IMR-90 (cell line): ENCODE measurements around the gene KRTAP10-10. TPM values are rescaled to one million over a fixed set of nuclear protein-coding genes. Genes with fewer than 3 reads are reported as not detected.
A peak's percentile ranks its signal among the peaks of the same experiment; 100 is the strongest.

Experiments used
- ATAC-seq: fragments of 200-7000 bp; cut with Tn5 transposase; 2 replicates; pipeline ENCODE4 v1.9.1; 2020; ENCODE audit warnings: low read depth, mild to moderate bottlenecking, moderate library complexity
- BruUV-seq: library from RNA; stranded (reverse); fragments of 400-500 nt; replicated peaks from 2 replicates; lab custom pipeline; 2021; lab: Mats Ljungman, UMichigan
- CTCF ChIA-PET: fragments of 300-600 bp; formaldehyde crosslinking; extraction: SDS; loops from one replicate; lab custom pipeline; 2021; ENCODE audit warnings: antibody characterized with exemption; lab: Yijun Ruan, JAX
- POLR2A ChIA-PET: fragments of 300-600 bp; sonication (Branson Sonifier 250); formaldehyde crosslinking; loops from one replicate; lab custom pipeline; 2022; ENCODE audit warnings: antibody characterized with exemption; ENCODE audit not compliant: unreplicated experiment; lab: Charles Lee
- DNase-seq: peaks from one replicate; pipeline ENCODE4 v3.0.0; 2013
- H2AFZ ChIP-seq: replicated peaks from 2 replicates; pipeline ENCODE3; 2013; ENCODE audit warnings: low read length, mild to moderate bottlenecking; ENCODE audit not compliant: poor library complexity
- H2AK5ac ChIP-seq: 2 replicates; pipeline ENCODE4 v1.6.1; 2013; ENCODE audit warnings: low read depth, low read length, inconsistent platforms
- H2AK9ac ChIP-seq: replicated peaks from 2 replicates; pipeline ENCODE3; 2013; ENCODE audit warnings: mild to moderate bottlenecking, low read depth, low read length, moderate library complexity; ENCODE audit not compliant: poor library complexity
- H2BK120ac ChIP-seq: 2 replicates; pipeline ENCODE4 v1.6.1; 2013; ENCODE audit warnings: low read depth, low read length, inconsistent platforms
- H2BK15ac ChIP-seq: 3 replicates; pipeline ENCODE4 v1.6.1; 2013; ENCODE audit warnings: low read depth, low read length, inconsistent platforms
- H2BK20ac ChIP-seq: 2 replicates; pipeline ENCODE4 v1.6.1; 2013; ENCODE audit warnings: low read depth, mild to moderate bottlenecking, inconsistent platforms, low read length, moderate library complexity
- H2BK5ac ChIP-seq: 2 replicates; pipeline ENCODE4 v1.6.1; 2013; ENCODE audit warnings: mild to moderate bottlenecking, low read depth, low read length, inconsistent platforms; ENCODE audit not compliant: poor library complexity, severe bottlenecking
- H3K14ac ChIP-seq: replicated peaks from 2 replicates; pipeline ENCODE4 v1.6.1; 2013; ENCODE audit warnings: low read depth, low read length, inconsistent platforms
- H3K18ac ChIP-seq: 2 replicates; pipeline ENCODE4 v1.6.1; 2013; ENCODE audit warnings: low read depth, low read length, control low read depth
- H3K23ac ChIP-seq: 2 replicates; pipeline ENCODE4 v1.6.1; 2013; ENCODE audit warnings: low read depth, low read length, inconsistent platforms
- H3K27ac ChIP-seq: 2 replicates; pipeline ENCODE4 v1.5.1; 2013; ENCODE audit warnings: mild to moderate bottlenecking, control low read depth, low read length; ENCODE audit not compliant: insufficient read depth
- H3K27me3 ChIP-seq: 2 replicates; pipeline ENCODE4 v1.6.1; 2013; ENCODE audit warnings: low read length; ENCODE audit not compliant: control insufficient read depth, insufficient read depth
- H3K36me3 ChIP-seq: 2 replicates; pipeline ENCODE4 v1.6.1; 2013; ENCODE audit warnings: low read length, mixed read lengths; ENCODE audit not compliant: control insufficient read depth, insufficient read depth
- H3K4ac ChIP-seq: 2 replicates; pipeline ENCODE4 v1.6.1; 2013; ENCODE audit warnings: low read depth, low read length, inconsistent platforms
- H3K4me1 ChIP-seq: 2 replicates; pipeline ENCODE4 v1.6.1; 2013; ENCODE audit warnings: low read length, mixed read lengths; ENCODE audit not compliant: control insufficient read depth, insufficient read depth
- H3K4me2 ChIP-seq: 2 replicates; pipeline ENCODE4 v1.6.1; 2013; ENCODE audit warnings: low read depth, mild to moderate bottlenecking, control low read depth, low read length, moderate library complexity
- H3K4me3 ChIP-seq: 2 replicates; pipeline ENCODE4 v1.5.1; 2013; ENCODE audit warnings: low read depth, mild to moderate bottlenecking, control low read depth, low read length, moderate library complexity; ENCODE audit not compliant: insufficient read depth
- H3K56ac ChIP-seq: 2 replicates; pipeline ENCODE4 v1.6.1; 2013; ENCODE audit warnings: low read length, inconsistent platforms; ENCODE audit not compliant: insufficient read depth; ENCODE audit errors: extremely low read depth
- H3K79me1 ChIP-seq, 2 experiments: 2 replicates each; pipeline ENCODE4 v1.6.1; 2013; ENCODE audit warnings: low read length in 2 of 2, inconsistent platforms in 1 of 2, low read depth in 1 of 2
- H3K9ac ChIP-seq: 2 replicates; pipeline ENCODE4 v1.6.1; 2013; ENCODE audit warnings: low read depth, low read length, control low read depth
- H3K9me1 ChIP-seq: 2 replicates; pipeline ENCODE4 v1.6.1; 2013; ENCODE audit warnings: low read length, inconsistent platforms; ENCODE audit not compliant: insufficient read depth
- H3K9me3 ChIP-seq: 2 replicates; pipeline ENCODE4 v1.6.1; 2013; ENCODE audit warnings: low read length; ENCODE audit not compliant: control insufficient read depth, insufficient read depth
- H4K20me1 ChIP-seq: 2 replicates; pipeline ENCODE4 v1.6.1; 2013; ENCODE audit warnings: low read length, inconsistent platforms; ENCODE audit not compliant: insufficient read depth
- H4K5ac ChIP-seq: 2 replicates; pipeline ENCODE4 v1.6.1; 2013; ENCODE audit warnings: mild to moderate bottlenecking, low read depth, low read length, control low read depth
- H4K8ac ChIP-seq, 2 experiments: 2 replicates each; pipeline ENCODE4 v1.6.1; 2013; ENCODE audit warnings: low read depth in 2 of 2, low read length in 2 of 2, control low read depth in 1 of 2, inconsistent platforms in 1 of 2
- H4K91ac ChIP-seq: 2 replicates; pipeline ENCODE4 v1.6.1; 2013; ENCODE audit warnings: low read depth, low read length, inconsistent platforms; ENCODE audit not compliant: insufficient read depth
- CHD1 ChIP-seq: IDR thresholded peaks from 2 replicates; pipeline ENCODE4 v1.6.1; 2012; ENCODE audit warnings: low read depth, low read length, improper control_type of control experiment
- MAFK ChIP-seq: IDR thresholded peaks from 2 replicates; pipeline ENCODE4 v1.6.1; 2012; ENCODE audit warnings: low read depth, low read length, improper control_type of control experiment
- MXI1 ChIP-seq: IDR thresholded peaks from 2 replicates; pipeline ENCODE4 v1.6.1; 2012; ENCODE audit warnings: low read depth, mild to moderate bottlenecking, low read length, moderate library complexity, borderline replicate concordance
- RAD21 ChIP-seq: IDR thresholded peaks from 2 replicates; pipeline ENCODE4 v1.6.1; 2012; ENCODE audit warnings: low read length, improper control_type of control experiment
- WGBS, 2 experiments: methylation state at CpG; one replicate each; pipeline versions ENCODE4 v1.1.5 to v1.1.7; 2013; ENCODE audit warnings: missing lambda C conversion rate in 2 of 2; ENCODE audit not compliant: insufficient read length in 1 of 2; ENCODE audit errors: extremely low coverage in 2 of 2; 5-methylcytosine and 5-hydroxymethylcytosine counted together
- dilution Hi-C: fragments of 300-500 bp; cut with HindIII; formaldehyde crosslinking; loops from one replicate; pipeline ENCODE4 v1.14.3; 2018; ENCODE audit warnings: low sequenced_read_pairs; ENCODE audit not compliant: unreplicated experiment
- in situ Hi-C: fragments of 300-500 bp; cut with MboI; formaldehyde crosslinking; loops from 3 replicates; pipeline ENCODE4 v1.14.3; 2019; ENCODE audit warnings: low sequenced_read_pairs, inconsistent platforms, mixed read lengths
- intact Hi-C: fragments of 100-400 bp; cut with micrococcal nuclease; formaldehyde crosslinking; loops from 2 replicates; pipeline ENCODE4 v1.10.0; 2022
- polyA plus RNA-seq, 3 experiments: library from polyadenylated mRNA; depleted of rRNA; stranded (reverse); fragments of >200 nt; gene quantifications; 2 replicates each; pipeline ENCODE4 v1.2.3, GENCODE V29; 2012; ENCODE audit warnings: low replicate concordance in 1 of 3
- total RNA-seq: library from RNA; depleted of rRNA; stranded (reverse); fragments of >200 nt; gene quantifications from 2 replicates; pipeline ENCODE4 v1.2.3, GENCODE V29; 2012

The KRTAP10-10 gene
- total and polyA plus RNA-seq, 2 of the 4 experiments (the other 2 are of a cell fraction) = not detected

DNA sequence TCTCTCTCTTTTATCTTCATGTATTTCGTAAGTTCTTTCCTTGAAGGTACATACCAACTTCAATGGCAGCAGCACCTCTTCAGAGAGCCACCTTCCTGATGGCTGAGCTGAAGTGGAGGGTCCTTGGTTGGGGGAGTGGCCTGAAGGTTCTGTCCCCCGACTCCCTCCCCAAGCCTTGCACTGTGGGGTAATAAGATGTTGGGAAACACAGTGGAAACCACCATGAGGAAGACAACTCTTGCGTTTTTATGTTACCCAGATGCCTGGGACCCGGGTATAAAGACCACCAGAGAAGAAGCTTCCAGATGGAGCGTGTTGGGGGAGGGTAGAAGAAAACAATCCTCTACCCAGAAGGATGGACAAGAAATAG lies 21.4 kb downstream of the KRTAP10-10 start:
- no peaks in the 10 kb centered on the region for H4K20me1 ChIP-seq
- no peak overlapping the region for H3K23ac ChIP-seq
- H3K4me2 ChIP-seq = no peak overlapping the region
- WGBS, 2 experiments = no CpG with 5 or more reads among the region's 5 CpGs
- no peak for ATAC-seq
- no peak overlapping the region for H3K9ac ChIP-seq
- H3K79me1 ChIP-seq = no peaks in the 10 kb centered on the region
- H3K4ac ChIP-seq = no peak overlapping the region
- H3K9me1 ChIP-seq = no peaks in the 10 kb centered on the region
- no peak overlapping the region for H3K14ac ChIP-seq
- H2BK15ac ChIP-seq = no peak overlapping the region
- TF ChIP-seq MAFK (no peak), RAD21 (no peak), CHD1 (no peak), MXI1 (no peak)
- H2AK5ac ChIP-seq = no peak overlapping the region
- no peak for DNase-seq
- CTCF ChIA-PET = no interaction called here
- H4K8ac ChIP-seq = no peak overlapping the region
- peak overlapping the region; percentile 14 for H2AFZ ChIP-seq
- H3K4me1 ChIP-seq = no peaks in the 10 kb centered on the region
- in situ Hi-C loops = no loop called here
- POLR2A ChIA-PET = no interaction called here
- no peak overlapping the region for H2AK9ac ChIP-seq
- H3K36me3 ChIP-seq = no peaks in the 10 kb centered on the region
- peaks cover 3% of the 10 kb centered on the region for H3K9me3 ChIP-seq
- H4K91ac ChIP-seq = no peak overlapping the region
- no peak overlapping the region for H3K56ac ChIP-seq
- H3K27me3 ChIP-seq = peaks cover 2% of the 10 kb centered on the region; the same call in 1 of the 2 replicates
- no peak overlapping the region for H3K18ac ChIP-seq
- intact Hi-C loops = loop anchor here (10.0 kb wide), 1 partner anchor 56 kb away; the partner anchor contains the start of gene TSPEAR
- no peak overlapping the region for H2BK5ac ChIP-seq
- no peak overlapping the region for H4K5ac ChIP-seq
- no TSS peak for BruUV-seq
- H2BK20ac ChIP-seq = no peak overlapping the region
- no peak overlapping the region for H3K4me3 ChIP-seq
- H3K27ac ChIP-seq = no peak overlapping the region
- dilution Hi-C loops = no loop called here
- H2BK120ac ChIP-seq = no peak overlapping the region
